Panc1 (cell line): Measurements from ENCODE around the gene PDZK1IP1. TPM values are rescaled to one million over a fixed set of nuclear protein-coding genes. Genes with fewer than 3 reads are reported as not detected.

ENCODE experiments used
- ATAC-seq: fragments of 200-7000 bp; cut with Tn5 transposase; 2 replicates; pipeline ENCODE4 v1.9.1; 2020; ENCODE audit warnings: mild to moderate bottlenecking, moderate library complexity
- BruUV-seq: library from RNA; stranded (reverse); fragments of 400-500 nt; replicated peaks from 2 replicates; lab custom pipeline; 2021; lab: Mats Ljungman, UMichigan
- CTCF ChIA-PET: fragments of 300-600 bp; sonication (Branson Sonifier 250); formaldehyde crosslinking; loops from one replicate; lab custom pipeline; 2022; ENCODE audit warnings: antibody characterized with exemption; lab: Charles Lee
- POLR2A ChIA-PET: fragments of 300-600 bp; sonication (Branson Sonifier 250); formaldehyde crosslinking; loops from one replicate; lab custom pipeline; 2022; ENCODE audit warnings: antibody characterized with exemption; lab: Charles Lee
- DNase-seq: peaks from one replicate; pipeline ENCODE4 v3.0.0-alpha.2; 2010; ENCODE audit warnings: low read depth, low spot score
- H3K27ac ChIP-seq: 2 replicates; pipeline ENCODE4 v1.5.1; 2011; ENCODE audit warnings: mild to moderate bottlenecking, low read length, inconsistent platforms
- H3K27me3 ChIP-seq: fragments of 200-500 bp; sonication (Bioruptor generic); 2 replicates; pipeline ENCODE4 v1.6.0; 2014; ENCODE audit warnings: low read length, inconsistent platforms; ENCODE audit not compliant: control insufficient read depth, insufficient read depth
- H3K36me3 ChIP-seq: fragments of 200-500 bp; sonication (Bioruptor generic); 2 replicates; pipeline ENCODE4 v1.5.1; 2014; ENCODE audit warnings: inconsistent platforms, mild to moderate bottlenecking, low read length, moderate library complexity; ENCODE audit not compliant: control insufficient read depth, insufficient read depth
- H3K4me1 ChIP-seq: 2 replicates; pipeline ENCODE4 v1.5.1; 2011; ENCODE audit warnings: inconsistent platforms, mild to moderate bottlenecking, low read length, moderate library complexity; ENCODE audit not compliant: control insufficient read depth, insufficient read depth
- H3K4me3 ChIP-seq, 2 experiments: 2 replicates each; pipeline ENCODE4 v1.5.1; 2011 to 2012; ENCODE audit warnings: low read depth in 2 of 2, low read length in 2 of 2, mild to moderate bottlenecking in 2 of 2, inconsistent platforms in 1 of 2, moderate library complexity in 1 of 2
- H3K9me3 ChIP-seq: fragments of 200-500 bp; sonication (Bioruptor generic); 2 replicates; pipeline ENCODE4 v1.5.1; 2014; ENCODE audit warnings: low read depth, mild to moderate bottlenecking, inconsistent platforms, low read length, moderate library complexity; ENCODE audit not compliant: control insufficient read depth, insufficient read depth
- CTCF ChIP-seq: fragments of 450-650 bp; IDR thresholded peaks from 2 replicates; pipeline ENCODE4 v1.5.1; 2017; ENCODE audit warnings: mild to moderate bottlenecking
- POLR2AphosphoS5 ChIP-seq: IDR thresholded peaks from 2 replicates; pipeline ENCODE4 v1.6.1; 2012; ENCODE audit warnings: mild to moderate bottlenecking, low read depth, low read length, moderate library complexity
- REST ChIP-seq, 2 experiments: IDR thresholded peaks; 2 replicates each; pipeline ENCODE4 v1.6.1; 2011 to 2012; ENCODE audit warnings: low read depth in 2 of 2, control low read depth in 1 of 2, low read length in 1 of 2, mild to moderate bottlenecking in 1 of 2, moderate library complexity in 1 of 2; ENCODE audit not compliant: insufficient read depth in 1 of 2
- SIN3A ChIP-seq: IDR thresholded peaks from 2 replicates; pipeline ENCODE4 v1.6.1; 2012; ENCODE audit warnings: low read depth, mild to moderate bottlenecking, low read length, moderate library complexity, borderline replicate concordance; ENCODE audit not compliant: insufficient read depth
- TCF7L2 ChIP-seq: IDR thresholded peaks from 2 replicates; pipeline ENCODE4 v1.6.1; 2011; ENCODE audit warnings: mild to moderate bottlenecking, low read depth, low read length, inconsistent platforms
- in situ Hi-C: cut with HindIII; loops from 2 replicates; pipeline ENCODE4 v1.10.0; 2016; ENCODE audit warnings: low sequenced_read_pairs, low pct_unique_long_range_greater_than_20kb
- intact Hi-C: fragments of 100-400 bp; cut with micrococcal nuclease; formaldehyde crosslinking; loops from one replicate; pipeline ENCODE4 v1.10.0; 2022; ENCODE audit not compliant: unreplicated experiment
- total RNA-seq: library from RNA; stranded (reverse); gene quantifications from one replicate; pipeline ENCODE4 v1.2.1, GENCODE V29; 2021; ENCODE audit not compliant: unreplicated experiment

PDZK1IP1 gene
- total RNA-seq, 1 experiment from 2014 or later: not detected

- no peak overlapping the region for H3K4me3 ChIP-seq
- H3K27me3 ChIP-seq: no peaks in the 10 kb centered on the region
- DNase-seq (no peak), ATAC-seq (no peak)
- no peaks in the 10 kb centered on the region for H3K9me3 ChIP-seq
- H3K36me3 ChIP-seq: no peaks in the 10 kb centered on the region
- H3K27ac ChIP-seq: no peak overlapping the region
- POLR2A ChIA-PET: no interaction called here
- intact Hi-C loops (no loop called here), in situ Hi-C loops (no loop called here)
- CTCF ChIA-PET: no interaction called here
- no peaks in the 10 kb centered on the region for H3K4me1 ChIP-seq
- TF ChIP-seq TCF7L2 (no peak), CTCF (no peak), SIN3A (no peak), POLR2AphosphoS5 (no peak), REST (IDR thresholded peaks at IDR 0.05; ENCODE audit: insufficient read depth in 1 of 2, low read depth in 2 of 2, low read length in 1 of 2) (no peak)
- no TSS peak for BruUV-seq
Observed at GRCh38 chr1:47212636-47213229, 22.9 kb upstream of the PDZK1IP1 start.

- no TSS peak for BruUV-seq
- POLR2A ChIA-PET: no interaction called here
- Histone ChIP-seq H3K36me3 (no peaks in the 10 kb centered on the region), H3K27me3 (no peaks in the 10 kb centered on the region), H3K4me1 (no peaks in the 10 kb centered on the region), H3K4me3 (no peak overlapping the region), H3K27ac (no peak overlapping the region), H3K9me3 (no peaks in the 10 kb centered on the region)
- intact Hi-C loops: no loop called here
- in situ Hi-C loops: no loop called here
- ATAC-seq (no peak), DNase-seq (no peak)
- no peak for TF ChIP-seq REST (IDR thresholded peaks at IDR 0.05; ENCODE audit: insufficient read depth in 1 of 2, low read depth in 2 of 2, low read length in 1 of 2)
- TF ChIP-seq CTCF: no peak
- no peak for TF ChIP-seq SIN3A
- no peak for TF ChIP-seq TCF7L2
- TF ChIP-seq POLR2AphosphoS5: no peak
- CTCF ChIA-PET: no interaction called here
Observed at GRCh38 chr1:47211796-47212269, 22.0 kb upstream of the PDZK1IP1 start.
